Measurements from ENCODE around the gene NEU4.
"Not testable (repeated sequence)": the region's sequence is repeated elsewhere in the genome, so short reads cannot be mapped to it uniquely, and the experiment has no call there.

Gene NEU4, protein sequence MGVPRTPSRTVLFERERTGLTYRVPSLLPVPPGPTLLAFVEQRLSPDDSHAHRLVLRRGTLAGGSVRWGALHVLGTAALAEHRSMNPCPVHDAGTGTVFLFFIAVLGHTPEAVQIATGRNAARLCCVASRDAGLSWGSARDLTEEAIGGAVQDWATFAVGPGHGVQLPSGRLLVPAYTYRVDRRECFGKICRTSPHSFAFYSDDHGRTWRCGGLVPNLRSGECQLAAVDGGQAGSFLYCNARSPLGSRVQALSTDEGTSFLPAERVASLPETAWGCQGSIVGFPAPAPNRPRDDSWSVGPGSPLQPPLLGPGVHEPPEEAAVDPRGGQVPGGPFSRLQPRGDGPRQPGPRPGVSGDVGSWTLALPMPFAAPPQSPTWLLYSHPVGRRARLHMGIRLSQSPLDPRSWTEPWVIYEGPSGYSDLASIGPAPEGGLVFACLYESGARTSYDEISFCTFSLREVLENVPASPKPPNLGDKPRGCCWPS

GRCh38 chr2:241808721-241809382 is at the start of gene NEU4:
Gene NEU4, plus strand, starts transcription at chr2:241809193. Its CDS starts 5,292 bp downstream, at chr2:241814485.
- TF ChIP-seq, protein P1, sequence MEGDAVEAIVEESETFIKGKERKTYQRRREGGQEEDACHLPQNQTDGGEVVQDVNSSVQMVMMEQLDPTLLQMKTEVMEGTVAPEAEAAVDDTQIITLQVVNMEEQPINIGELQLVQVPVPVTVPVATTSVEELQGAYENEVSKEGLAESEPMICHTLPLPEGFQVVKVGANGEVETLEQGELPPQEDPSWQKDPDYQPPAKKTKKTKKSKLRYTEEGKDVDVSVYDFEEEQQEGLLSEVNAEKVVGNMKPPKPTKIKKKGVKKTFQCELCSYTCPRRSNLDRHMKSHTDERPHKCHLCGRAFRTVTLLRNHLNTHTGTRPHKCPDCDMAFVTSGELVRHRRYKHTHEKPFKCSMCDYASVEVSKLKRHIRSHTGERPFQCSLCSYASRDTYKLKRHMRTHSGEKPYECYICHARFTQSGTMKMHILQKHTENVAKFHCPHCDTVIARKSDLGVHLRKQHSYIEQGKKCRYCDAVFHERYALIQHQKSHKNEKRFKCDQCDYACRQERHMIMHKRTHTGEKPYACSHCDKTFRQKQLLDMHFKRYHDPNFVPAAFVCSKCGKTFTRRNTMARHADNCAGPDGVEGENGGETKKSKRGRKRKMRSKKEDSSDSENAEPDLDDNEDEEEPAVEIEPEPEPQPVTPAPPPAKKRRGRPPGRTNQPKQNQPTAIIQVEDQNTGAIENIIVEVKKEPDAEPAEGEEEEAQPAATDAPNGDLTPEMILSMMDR (IDR thresholded peaks at IDR 0.05; ENCODE audit: control insufficient read depth, extremely low read depth, insufficient read depth) = no peak
- no peak within 1 kb of the TSS for H3K4me3 ChIP-seq (ENCODE audit: low read depth, low read length)
- no peak for DNase-seq (ENCODE audit: low read depth)

DNA sequence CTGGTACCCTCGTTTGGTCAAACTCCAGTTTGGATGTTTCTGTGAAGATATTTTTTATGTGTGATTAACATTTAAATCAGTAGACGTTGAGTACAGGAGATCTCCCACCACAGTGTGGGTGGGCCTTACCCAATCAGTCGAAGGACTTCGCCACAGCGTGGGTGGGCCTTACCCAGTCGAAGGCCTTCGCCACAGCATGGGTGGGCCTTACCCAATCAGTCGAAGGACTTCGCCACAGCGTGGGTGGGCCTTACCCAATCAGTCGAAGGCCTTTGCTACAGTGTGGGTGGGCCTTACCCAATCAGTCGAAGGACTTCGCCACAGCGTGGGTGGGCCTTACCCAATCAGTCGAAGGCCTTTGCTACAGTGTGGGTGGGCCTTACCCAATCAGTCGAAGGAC is 49.1 kb upstream of the NEU4 start:
- H3K4me3 ChIP-seq (ENCODE audit: low read depth, low read length); DNase-seq (ENCODE audit: low read depth): not testable (repeated sequence)

DNA sequence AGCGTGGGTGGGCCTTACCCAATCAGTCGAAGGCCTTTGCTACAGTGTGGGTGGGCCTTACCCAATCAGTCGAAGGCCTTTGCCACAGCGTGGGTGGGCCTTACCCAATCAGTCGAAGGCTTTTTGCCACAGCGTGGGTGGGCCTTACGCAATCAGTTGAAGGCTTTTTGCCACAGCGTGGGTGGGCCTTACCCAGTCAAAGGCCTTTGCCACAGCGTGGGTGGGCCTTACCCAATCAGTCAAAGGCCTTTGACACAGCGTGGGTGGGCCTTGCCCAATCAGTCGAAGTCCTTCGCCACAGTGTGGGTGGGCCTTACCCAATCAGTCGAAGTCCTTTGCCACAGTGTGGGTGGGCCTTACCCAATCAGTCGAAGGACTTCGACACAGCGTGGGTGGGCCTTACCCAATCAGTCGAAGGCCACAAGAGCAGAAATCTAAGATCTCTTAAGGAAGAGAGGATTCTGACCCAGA is 48.7 kb upstream of the NEU4 start:
- DNase-seq (ENCODE audit: low read depth) = no peak
- no peak overlapping the region for H3K4me3 ChIP-seq (ENCODE audit: low read depth, low read length)
- TF ChIP-seq, protein P1 (IDR thresholded peaks at IDR 0.05; ENCODE audit: control insufficient read depth, extremely low read depth, insufficient read depth) = no peak

DNA sequence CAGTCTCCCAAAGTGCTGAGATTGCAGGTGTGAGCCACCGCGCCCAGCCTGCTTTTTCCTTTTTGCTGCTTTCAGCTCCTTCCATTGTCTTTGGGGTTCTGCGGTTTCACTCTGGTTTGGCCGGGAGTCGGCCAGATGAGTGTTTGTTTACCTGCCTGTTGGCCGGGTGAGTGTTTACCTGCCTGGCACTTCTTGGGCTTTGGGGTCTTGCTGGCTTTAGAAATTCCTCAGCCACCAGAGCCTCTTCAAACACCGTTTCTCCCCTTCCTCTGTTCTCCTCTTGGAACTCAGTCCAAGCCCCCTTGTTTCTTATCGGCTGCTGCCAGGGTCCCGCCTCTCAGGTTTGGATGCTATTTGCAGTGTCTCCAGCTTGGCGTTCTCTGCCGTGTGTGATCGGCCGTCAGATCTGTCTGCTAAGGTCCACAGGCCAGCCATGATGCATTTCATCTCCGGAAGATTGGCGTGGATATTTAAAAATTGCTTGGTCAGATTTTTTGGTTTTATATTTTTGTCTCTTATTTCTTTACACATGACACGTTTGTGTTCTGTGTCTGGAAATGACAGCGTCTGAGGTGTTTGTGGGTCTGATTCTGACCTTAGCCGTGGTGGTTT is 46.6 kb upstream of the NEU4 start:
- TF ChIP-seq, protein P1 (IDR thresholded peaks at IDR 0.05; ENCODE audit: control insufficient read depth, extremely low read depth, insufficient read depth) = no peak
- DNase-seq (ENCODE audit: low read depth) = no peak
- no peak overlapping the region for H3K4me3 ChIP-seq (ENCODE audit: low read depth, low read length)

DNA sequence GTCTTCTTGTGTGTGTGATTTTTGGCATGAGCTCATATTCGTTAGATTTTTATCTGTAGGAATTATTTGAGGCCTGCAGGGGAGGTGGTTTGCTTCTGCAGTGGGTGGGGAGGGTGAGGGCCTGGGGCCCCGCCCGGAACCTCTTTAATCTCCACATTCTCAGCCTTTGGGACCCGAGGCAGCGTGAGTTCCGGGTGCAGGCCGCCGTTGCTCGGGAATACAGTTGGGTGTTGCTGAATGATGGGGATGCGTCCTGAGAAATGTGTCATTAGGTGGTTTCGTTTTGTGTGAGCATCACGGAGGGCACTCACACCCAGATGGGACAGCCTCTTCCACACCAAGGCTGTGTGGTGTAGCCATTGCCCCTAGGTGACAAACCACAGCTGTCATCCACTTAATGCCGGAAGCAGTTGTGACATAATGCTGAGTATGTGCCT is 46.0 kb upstream of the NEU4 start:
- TF ChIP-seq, protein P1 (IDR thresholded peaks at IDR 0.05; ENCODE audit: control insufficient read depth, extremely low read depth, insufficient read depth) = no peak
- DNase-seq (ENCODE audit: low read depth) = no peak
- H3K4me3 ChIP-seq (ENCODE audit: low read depth, low read length) = no peak overlapping the region

- TF ChIP-seq, protein P1 (IDR thresholded peaks at IDR 0.05; ENCODE audit: control insufficient read depth, extremely low read depth, insufficient read depth) = no peak
- no peak overlapping the region for H3K4me3 ChIP-seq (ENCODE audit: low read depth, low read length)
- no peak for DNase-seq (ENCODE audit: low read depth)
These were observed 45.3 kb upstream of the NEU4 start for GRCh38 chr2:241763551-241764274.
